Cardiac muscle cell (in vitro differentiated cells and primary cell): ENCODE data around the gene SH3PXD2B. TPM values are rescaled to one million over a fixed set of nuclear protein-coding genes. Genes with fewer than 3 reads are reported as not detected.

Source experiments
- DNase-seq, 2 donors: peaks; one replicate each; pipeline versions ENCODE4 v3.0.0 to v3.0.0-alpha.2; 2010 to 2017; ENCODE audit warnings: low read depth in 1 of 2, low spot score in 1 of 2
- H3K27ac ChIP-seq: fragments of 200-600 bp; sonication (generic); 2 replicates; pipeline ENCODE4 v1.5.1; 2016
- H3K27me3 ChIP-seq: fragments of 200-600 bp; sonication (generic); 2 replicates; pipeline ENCODE4 v1.6.0; 2016; ENCODE audit warnings: control low read depth
- H3K36me3 ChIP-seq: fragments of 200-600 bp; sonication (generic); 2 replicates; pipeline ENCODE4 v1.5.1; 2016; ENCODE audit warnings: control low read depth
- H3K4me1 ChIP-seq: fragments of 200-600 bp; sonication (generic); 2 replicates; pipeline ENCODE4 v1.8.1; 2017; ENCODE audit warnings: low read depth, mild to moderate bottlenecking, mixed run types
- H3K4me3 ChIP-seq: fragments of 200-600 bp; sonication (generic); 2 replicates; pipeline ENCODE4 v1.5.1; 2016; ENCODE audit warnings: mild to moderate bottlenecking
- H3K9me3 ChIP-seq: fragments of 200-600 bp; sonication (generic); 2 replicates; pipeline ENCODE4 v1.5.1; 2017; ENCODE audit warnings: low read depth, mild to moderate bottlenecking, control low read depth
- polyA plus RNA-seq: library from polyadenylated mRNA; unstranded; fragments of >200 nt; fragmentation: Nextera tagmentation; extraction: Ambion mirVana; gene quantifications from 2 replicates; pipeline ENCODE4 v1.2.1, GENCODE V29; 2016
- total RNA-seq: library from RNA; depleted of rRNA; stranded (reverse); fragments of >200 nt; gene quantifications from 2 replicates; pipeline ENCODE4 v1.2.3, GENCODE V29; 2016
- TF ChIP-seq, protein P1 (sequence below): IDR thresholded peaks from 2 replicates; pipeline ENCODE4 v1.5.1; 2012; ENCODE audit warnings: low read depth, mild to moderate bottlenecking, low read length

SH3PXD2B gene
- total and polyA plus RNA-seq, 2 experiments from 2014 or later = 13.9 to 27.6 TPM

DNA sequence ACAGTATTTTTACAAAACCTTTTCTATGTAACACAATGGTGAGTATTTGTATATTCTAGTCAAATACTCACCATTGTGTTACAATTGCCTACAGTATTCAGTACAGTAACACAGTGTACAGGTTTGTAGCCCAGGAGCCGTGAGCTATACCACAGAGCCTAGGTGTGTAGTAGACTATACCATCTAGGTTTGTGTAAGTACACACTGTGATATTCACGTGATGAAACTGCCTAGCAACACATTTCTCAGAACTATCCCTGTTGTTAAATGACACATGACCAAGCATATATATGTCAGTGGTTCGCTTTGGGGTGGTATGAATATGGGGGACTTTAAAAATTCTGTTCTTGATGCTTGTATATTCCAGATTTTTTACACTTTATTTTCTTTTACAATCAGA lies 21.3 kb downstream of the SH3PXD2B start:
- H3K36me3 ChIP-seq = no peaks in the 10 kb centered on the region
- H3K27me3 ChIP-seq = no peaks in the 10 kb centered on the region
- H3K27ac ChIP-seq = peak overlapping the region; percentile 62
- H3K9me3 ChIP-seq = no peaks in the 10 kb centered on the region
- no peak overlapping the region for H3K4me3 ChIP-seq
- TF ChIP-seq, protein P1, sequence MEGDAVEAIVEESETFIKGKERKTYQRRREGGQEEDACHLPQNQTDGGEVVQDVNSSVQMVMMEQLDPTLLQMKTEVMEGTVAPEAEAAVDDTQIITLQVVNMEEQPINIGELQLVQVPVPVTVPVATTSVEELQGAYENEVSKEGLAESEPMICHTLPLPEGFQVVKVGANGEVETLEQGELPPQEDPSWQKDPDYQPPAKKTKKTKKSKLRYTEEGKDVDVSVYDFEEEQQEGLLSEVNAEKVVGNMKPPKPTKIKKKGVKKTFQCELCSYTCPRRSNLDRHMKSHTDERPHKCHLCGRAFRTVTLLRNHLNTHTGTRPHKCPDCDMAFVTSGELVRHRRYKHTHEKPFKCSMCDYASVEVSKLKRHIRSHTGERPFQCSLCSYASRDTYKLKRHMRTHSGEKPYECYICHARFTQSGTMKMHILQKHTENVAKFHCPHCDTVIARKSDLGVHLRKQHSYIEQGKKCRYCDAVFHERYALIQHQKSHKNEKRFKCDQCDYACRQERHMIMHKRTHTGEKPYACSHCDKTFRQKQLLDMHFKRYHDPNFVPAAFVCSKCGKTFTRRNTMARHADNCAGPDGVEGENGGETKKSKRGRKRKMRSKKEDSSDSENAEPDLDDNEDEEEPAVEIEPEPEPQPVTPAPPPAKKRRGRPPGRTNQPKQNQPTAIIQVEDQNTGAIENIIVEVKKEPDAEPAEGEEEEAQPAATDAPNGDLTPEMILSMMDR = no peak
- H3K4me1 ChIP-seq = peaks cover 50% of the 10 kb centered on the region
- DNase-seq = no peak

DNA sequence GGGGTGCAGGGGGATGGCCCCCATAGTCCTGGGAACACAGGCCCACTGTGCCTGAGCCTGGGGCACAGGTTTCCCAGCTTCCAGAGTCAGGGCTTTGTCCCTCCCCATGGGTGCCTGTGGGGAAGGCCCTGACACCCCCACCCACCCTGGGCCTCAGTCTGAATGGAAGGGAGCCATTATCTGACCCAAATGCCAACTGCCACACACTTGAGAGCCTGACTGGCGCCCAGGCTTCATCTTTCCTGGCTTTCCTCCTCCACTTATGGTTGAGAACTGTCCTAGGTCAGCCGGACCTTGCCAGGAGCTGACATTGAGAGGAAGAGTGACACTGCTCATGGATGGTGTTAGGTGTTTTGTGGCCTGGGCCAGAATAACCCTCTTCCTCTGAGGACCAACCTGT lies 24.0 kb downstream of the SH3PXD2B start:
- Histone ChIP-seq H3K27me3 (no peaks in the 10 kb centered on the region), H3K27ac (peak overlapping the region; percentile 45), H3K4me3 (no peak overlapping the region), H3K36me3 (no peaks in the 10 kb centered on the region), H3K4me1 (peaks cover 41% of the 10 kb centered on the region), H3K9me3 (no peaks in the 10 kb centered on the region)
- no peak for DNase-seq
- TF ChIP-seq, protein P1 = no peak

DNA sequence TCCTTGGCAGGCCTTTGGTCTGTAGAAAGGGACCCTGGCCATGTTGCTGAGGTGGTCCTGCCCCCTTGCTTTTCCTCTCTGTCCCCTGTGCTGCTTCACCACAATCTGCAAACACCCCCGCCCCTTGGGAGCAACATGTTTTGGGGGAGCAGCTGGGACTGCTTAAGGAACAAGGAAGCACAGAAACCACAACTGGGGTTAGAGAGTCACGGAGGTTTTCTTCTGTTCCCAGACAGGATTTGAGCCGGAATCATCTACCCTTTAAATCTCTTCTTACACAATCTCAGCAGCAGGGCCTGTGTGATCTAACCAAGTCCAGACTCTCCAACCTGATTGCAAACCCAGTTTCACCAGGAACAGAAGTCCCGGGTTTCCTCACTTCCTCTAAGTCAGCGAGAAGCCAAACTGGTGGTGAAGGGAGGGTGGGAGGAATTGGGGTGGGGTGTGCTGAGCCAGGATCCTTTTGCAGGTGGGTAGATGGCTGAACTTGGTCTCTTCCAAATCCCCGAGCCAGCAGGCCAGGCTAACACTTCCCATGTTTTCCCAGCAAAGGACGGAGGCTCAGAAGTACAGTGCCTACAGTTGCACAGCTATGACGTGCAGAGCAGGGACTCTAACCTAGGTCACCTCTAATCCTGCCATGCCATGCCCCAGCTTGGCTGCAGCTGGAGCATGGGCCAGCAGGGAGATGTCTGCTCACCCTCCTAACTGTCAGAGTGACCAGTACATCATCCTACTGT lies 25.0 kb downstream of the SH3PXD2B start:
- Histone ChIP-seq H3K4me1 (peaks cover 46% of the 10 kb centered on the region), H3K27ac (peak overlapping the region; percentile 54), H3K4me3 (no peak overlapping the region), H3K36me3 (no peaks in the 10 kb centered on the region), H3K9me3 (no peaks in the 10 kb centered on the region), H3K27me3 (no peaks in the 10 kb centered on the region)
- TF ChIP-seq, protein P1 = no peak
- DNase-seq = peak in 1 of 2 donors; percentile 95

DNA sequence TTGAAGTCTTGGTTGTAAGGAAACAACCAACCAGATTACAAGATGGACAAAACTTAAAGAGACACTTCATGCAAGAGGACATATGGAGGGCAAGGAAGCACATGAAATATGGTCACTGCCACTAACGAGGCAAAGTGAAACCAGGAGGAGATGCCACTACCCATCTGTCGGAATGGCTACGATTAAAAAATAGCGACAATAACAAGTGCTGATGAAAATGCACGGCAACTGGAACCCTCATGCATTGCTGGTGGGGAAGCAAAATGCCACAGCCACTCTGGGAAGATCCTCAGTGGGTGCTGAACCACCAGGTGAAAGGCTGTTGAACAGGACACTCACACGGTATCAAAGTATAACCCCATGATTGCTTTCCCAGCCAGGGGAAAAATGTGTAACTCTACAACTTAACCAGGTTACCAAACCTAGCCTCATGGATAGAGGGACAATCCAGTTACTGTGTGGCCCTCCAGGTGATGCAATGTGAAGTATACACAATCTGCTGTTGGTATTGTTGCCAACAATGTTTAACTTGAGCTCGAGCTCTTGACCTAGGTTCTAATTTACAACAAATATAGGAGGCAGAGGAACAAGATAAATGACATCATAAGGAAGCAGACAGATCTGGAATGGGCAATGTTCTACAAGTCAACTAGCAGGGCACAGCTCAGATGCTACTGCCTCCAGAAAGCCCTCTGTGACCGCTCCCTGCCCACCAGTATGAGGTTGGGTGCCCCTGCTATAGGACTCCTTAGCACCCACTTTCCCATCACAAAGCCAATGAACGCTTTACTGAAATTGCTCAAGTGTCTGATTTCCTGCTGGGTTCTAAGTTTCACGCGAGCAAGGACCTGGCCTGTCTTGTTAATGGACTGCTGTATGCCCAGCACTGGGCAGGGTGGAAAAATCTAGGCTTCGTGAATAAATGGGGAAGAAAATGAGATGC lies 25.8 kb downstream of the SH3PXD2B start:
- Histone ChIP-seq H3K36me3 (no peaks in the 10 kb centered on the region), H3K27ac (peak overlapping the region; percentile 54), H3K4me3 (no peak overlapping the region), H3K27me3 (no peaks in the 10 kb centered on the region), H3K9me3 (no peaks in the 10 kb centered on the region), H3K4me1 (peaks cover 41% of the 10 kb centered on the region)
- DNase-seq = no peak
- TF ChIP-seq, protein P1 = no peak

DNA sequence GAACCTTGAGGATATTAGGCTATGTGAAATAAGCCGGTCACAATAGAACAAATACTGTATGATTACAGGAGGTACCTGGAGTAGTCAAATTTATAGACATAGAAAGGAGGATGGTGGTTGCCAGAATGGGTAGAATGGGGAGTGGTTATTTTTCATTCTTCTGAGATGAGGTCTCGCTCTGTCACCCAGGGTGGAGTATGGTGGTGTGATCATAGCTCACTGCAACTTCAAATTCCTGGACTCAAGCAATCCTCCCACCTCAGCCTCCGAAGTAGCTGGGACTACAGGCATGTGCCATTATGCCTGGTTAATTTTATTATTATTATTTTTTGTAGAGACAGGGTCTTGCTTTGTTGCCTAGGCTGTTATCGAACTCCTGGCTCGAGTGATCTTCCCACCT lies 27.1 kb downstream of the SH3PXD2B start:
- DNase-seq = no peak
- no peak overlapping the region for H3K4me3 ChIP-seq
- no peaks in the 10 kb centered on the region for H3K36me3 ChIP-seq
- no peaks in the 10 kb centered on the region for H3K9me3 ChIP-seq
- H3K27ac ChIP-seq = no peak overlapping the region
- TF ChIP-seq, protein P1 = no peak
- peaks cover 35% of the 10 kb centered on the region for H3K4me1 ChIP-seq
- H3K27me3 ChIP-seq = no peaks in the 10 kb centered on the region
